NCI-H510A treated with DMSO at 0.1 percent for 48 hours (cell line): ENCODE results near the gene TSPEAR.

Source experiments
- DNase-seq: peaks from one replicate; lab custom pipeline; 2025; lab: John Stamatoyannopoulos, UW

TSPEAR gene

GRCh38 chr21:44461464-44462001 is 249.8 kb downstream of the TSPEAR start:
- no peak for DNase-seq

GRCh38 chr21:44461005-44461404 is 250.4 kb downstream of the TSPEAR start:
- DNase-seq: no peak

GRCh38 chr21:44460441-44460755 is 251.0 kb downstream of the TSPEAR start:
- DNase-seq: no peak

- no peak for DNase-seq
Observed at GRCh38 chr21:44459712-44460440, 251.5 kb downstream of the TSPEAR start.

- no peak for DNase-seq
Observed at GRCh38 chr21:44458971-44459711, 252.2 kb downstream of the TSPEAR start.

- no peak for DNase-seq
Observed at GRCh38 chr21:44456915-44457736, 254.2 kb downstream of the TSPEAR start.

- no peak for DNase-seq
Observed at GRCh38 chr21:44456214-44456914, 255.0 kb downstream of the TSPEAR start.

- DNase-seq: no peak
Observed at GRCh38 chr21:44455524-44456213, 255.7 kb downstream of the TSPEAR start.

- no peak for DNase-seq
Observed at GRCh38 chr21:44454747-44455523, 256.4 kb downstream of the TSPEAR start, which contains the start of gene LRRC3. Gene LRRC3 (plus strand): TSS chr21:44455510. CDS start chr21:44456645, 1,135 bp downstream.

GRCh38 chr21:44454058-44454457 is 257.3 kb downstream of the TSPEAR start:
- no peak for DNase-seq

- no peak for DNase-seq
Observed at GRCh38 chr21:44453120-44453519, 258.3 kb downstream of the TSPEAR start.

- DNase-seq: no peak
Observed at GRCh38 chr21:44450999-44451398, 260.4 kb downstream of the TSPEAR start.

GRCh38 chr21:44450402-44450801 is 261.0 kb downstream of the TSPEAR start:
- no peak for DNase-seq

GRCh38 chr21:44449473-44450363 is 261.7 kb downstream of the TSPEAR start:
- DNase-seq: no peak

- no peak for DNase-seq
Observed at GRCh38 chr21:44448651-44449131, 262.7 kb downstream of the TSPEAR start.
